GM19372 (cell line): ENCODE measurements around the gene GALNT18.

Experiments
- ATAC-seq: cut with Tn5 transposase; IDR thresholded peaks from one replicate; pipeline ENCODE4 v1.9.1; 2021; ENCODE audit warnings: mild to moderate bottlenecking, low read depth, moderate library complexity; ENCODE audit not compliant: unreplicated experiment

GALNT18 gene

GRCh38 chr11:11420191-11420898, 201.5 kb downstream of the GALNT18 start:
- ATAC-seq, result no peak

- no peak for ATAC-seq
Observed at GRCh38 chr11:11419747-11420146, 202.1 kb downstream of the GALNT18 start.

GRCh38 chr11:11416917-11417316, 204.9 kb downstream of the GALNT18 start:
- no peak for ATAC-seq

- ATAC-seq, result no peak
Observed at GRCh38 chr11:11416502-11416901, 205.3 kb downstream of the GALNT18 start.

- ATAC-seq, result no peak
Observed at GRCh38 chr11:11415901-11416300, 205.9 kb downstream of the GALNT18 start.

- ATAC-seq, result no peak
Observed at GRCh38 chr11:11414996-11415395, 206.8 kb downstream of the GALNT18 start.

- no peak for ATAC-seq
Observed at GRCh38 chr11:11413776-11414175, 208.0 kb downstream of the GALNT18 start.

GRCh38 chr11:11411401-11411985, 210.3 kb downstream of the GALNT18 start:
- ATAC-seq, result no peak

- ATAC-seq, result no peak
Observed at GRCh38 chr11:11409901-11410300, 211.9 kb downstream of the GALNT18 start.

GRCh38 chr11:11409224-11409623, 212.6 kb downstream of the GALNT18 start:
- ATAC-seq, result no peak

- no peak for ATAC-seq
Observed at GRCh38 chr11:11408436-11409221, 213.2 kb downstream of the GALNT18 start.

GRCh38 chr11:11407763-11408084, 214.1 kb downstream of the GALNT18 start:
- ATAC-seq, result no peak

GRCh38 chr11:11407065-11407762, 214.6 kb downstream of the GALNT18 start:
- no peak for ATAC-seq

GRCh38 chr11:11406652-11407051, 215.2 kb downstream of the GALNT18 start:
- ATAC-seq, result no peak

- ATAC-seq, result no peak
Observed at GRCh38 chr11:11403763-11404725, 217.8 kb downstream of the GALNT18 start.

GRCh38 chr11:11401960-11402535, 219.8 kb downstream of the GALNT18 start:
- no peak for ATAC-seq

GRCh38 chr11:11400635-11401232, 221.1 kb downstream of the GALNT18 start:
- no peak for ATAC-seq

GRCh38 chr11:11400121-11400520, 221.7 kb downstream of the GALNT18 start:
- ATAC-seq, result no peak

- ATAC-seq, result no peak
Observed at GRCh38 chr11:11397781-11398180, 224.0 kb downstream of the GALNT18 start.
